K562 (cell line): ENCODE data around the gene GRB10. TPM values are rescaled to one million over a fixed set of nuclear protein-coding genes. Genes with fewer than 3 reads are reported as not detected.

Source experiments
- ARID2 ChIP-seq: fragments of 450-650 bp; IDR thresholded peaks from 2 replicates; pipeline ENCODE4 v1.6.1; 2017; ENCODE audit warnings: antibody characterized with exemption, mild to moderate bottlenecking
- CAMTA2 ChIP-seq: fragments of 250-450 bp; sonication (Bioruptor Pico); conservative IDR thresholded peaks from 2 replicates; pipeline ENCODE4 v1.5.1; 2022
- CBFA2T2 ChIP-seq: fragments of 450-650 bp; conservative IDR thresholded peaks from 2 replicates; pipeline ENCODE4 v1.6.1; 2017; ENCODE audit warnings: mild to moderate bottlenecking
- HEY1 ChIP-seq: fragments of 250-450 bp; sonication (Bioruptor Pico); IDR thresholded peaks from 2 replicates; pipeline ENCODE4 v1.5.0; 2020; ENCODE audit warnings: mild to moderate bottlenecking, moderate library complexity, borderline replicate concordance
- MCM7 ChIP-seq, 2 experiments: fragments of 450-650 bp; IDR thresholded peaks; 2 replicates each; pipeline ENCODE4 v1.6.1; 2016 to 2018
- NCOA1 ChIP-seq: fragments of 450-650 bp; IDR thresholded peaks from 2 replicates; pipeline ENCODE4 v1.6.1; 2016; ENCODE audit warnings: low read depth
- NUFIP1 ChIP-seq: fragments of 450-650 bp; IDR thresholded peaks from 2 replicates; pipeline ENCODE4 v1.6.1; 2018; ENCODE audit not compliant: partially characterized antibody
- RFX7 ChIP-seq: fragments of 250-450 bp; sonication (Bioruptor Pico); IDR thresholded peaks from 2 replicates; pipeline ENCODE4 v1.5.1; 2021; ENCODE audit warnings: mild to moderate bottlenecking
- SIRT6 ChIP-seq: IDR thresholded peaks from one replicate; pipeline ENCODE4 v1.6.1; 2012; ENCODE audit warnings: low read depth, mild to moderate bottlenecking, control low read depth, inconsistent platforms, low read length, moderate library complexity
- XRCC4 ChIP-seq: IDR thresholded peaks from one replicate; pipeline ENCODE4 v1.6.1; 2011; ENCODE audit not compliant: insufficient read depth, insufficient read length; ENCODE audit errors: extremely low read depth
- XRCC5 ChIP-seq: fragments of 200-400 bp; formaldehyde crosslinking; IDR thresholded peaks from 2 replicates; pipeline ENCODE4 v1.6.1; 2017; ENCODE audit warnings: low read depth, mild to moderate bottlenecking, low read length
- ZC3H11A ChIP-seq: IDR thresholded peaks from 2 replicates; pipeline ENCODE4 v1.6.1; 2012; ENCODE audit warnings: low read depth, low read length, improper control_type of control experiment
- ZNF311 ChIP-seq: fragments of 250-450 bp; sonication (Bioruptor Pico); IDR thresholded peaks from 2 replicates; pipeline ENCODE4 v1.4.0; 2020; ENCODE audit warnings: mild to moderate bottlenecking, moderate library complexity
- ZNF609 ChIP-seq: sonication (generic); formaldehyde crosslinking; IDR thresholded peaks from 2 replicates; pipeline ENCODE4 v1.8.1; 2023; ENCODE audit warnings: missing genetic modification reagents, mild to moderate bottlenecking, borderline replicate concordance
- ZNF77 ChIP-seq: fragments of 250-450 bp; sonication (Bioruptor Pico); IDR thresholded peaks from 2 replicates; pipeline ENCODE4 v1.5.0; 2020
- polyA plus RNA-seq, 8 experiments: library from polyadenylated mRNA; depleted of rRNA in 4 of 8; stranded (reverse) in 5 of 8; unstranded in 3 of 8; fragments of >200 nt; fragmentation: Nextera tagmentation in 2 of 8; fragmentation: Illumina TruSeq in 1 of 8; extraction: Ambion mirVana in 2 of 8; extraction: Trizol in 1 of 8; gene quantifications; 2 replicates each; pipeline versions ENCODE4 v1.2.1 to v1.2.3, GENCODE V29; 2011 to 2014; ENCODE audit warnings: inconsistent platforms in 1 of 8, missing spikeins in 1 of 8
- total RNA-seq, 7 experiments: library from RNA; depleted of rRNA in 6 of 7; stranded (reverse); fragments of >200 nt in 6 of 7; fragmentation: Illumina TruSeq in 2 of 7; extraction: Trizol in 2 of 7; gene quantifications; 2 replicates each; pipeline versions ENCODE4 v1.2.1 to v1.2.3, GENCODE V29; 2011 to 2021; ENCODE audit warnings: low replicate concordance in 1 of 7
- TF ChIP-seq, protein P1 (sequence below), 3 experiments: fragments of 200-800 bp in 1 of 3; sonication (Bioruptor generic) in 1 of 3; sonication (generic) in 1 of 3; formaldehyde crosslinking in 1 of 3; IDR thresholded peaks; 2 replicates each; pipeline versions ENCODE4 v1.6.1 to v1.8.0; 2016 to 2022; ENCODE audit warnings: mild to moderate bottlenecking in 2 of 3, missing compliant biosample characterization in 2 of 3, missing genetic modification characterization in 2 of 3, missing genetic modification reagents in 1 of 3
- TF ChIP-seq, protein P2 (sequence below): fragments of 250-450 bp; sonication (Bioruptor Pico); IDR thresholded peaks from 2 replicates; pipeline ENCODE4 v1.5.0; 2020; ENCODE audit warnings: mild to moderate bottlenecking

GRB10 gene
- total and polyA plus RNA-seq, 9 of the 15 experiments (the other 6 are each of a cell fraction or from before 2014, with no cell fraction given) = 8.9 to 88.5 (median 40.7) TPM

GRCh38 chr7:50696810-50697582 is 85.7 kb downstream of the GRB10 start (continued):
- TF ChIP-seq ZNF609 (CRISPR knock-in tag) = no peak
- TF ChIP-seq RFX7 = no peak
- no peak for TF ChIP-seq XRCC4
- no peak for TF ChIP-seq XRCC5
- TF ChIP-seq ARID2 = no peak
- no peak for TF ChIP-seq ZNF311 (CRISPR knock-in tag)
- TF ChIP-seq ZNF77 (CRISPR knock-in tag) = no peak
- no peak for TF ChIP-seq NUFIP1
- TF ChIP-seq SIRT6 = no peak
- TF ChIP-seq ZC3H11A = no peak
- TF ChIP-seq CBFA2T2 = peak; percentile 43
- TF ChIP-seq, protein P1, sequence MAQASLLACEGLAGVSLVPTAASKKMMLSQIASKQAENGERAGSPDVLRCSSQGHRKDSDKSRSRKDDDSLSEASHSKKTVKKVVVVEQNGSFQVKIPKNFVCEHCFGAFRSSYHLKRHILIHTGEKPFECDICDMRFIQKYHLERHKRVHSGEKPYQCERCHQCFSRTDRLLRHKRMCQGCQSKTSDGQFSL (CRISPR knock-in tag; IDR thresholded peaks at IDR 0.05) = no peak
- TF ChIP-seq, protein P1 (tag; IDR thresholded peaks at IDR 0.05) = no peak
- TF ChIP-seq MCM7 (IDR thresholded peaks at IDR 0.05) = no peak
- no peak for TF ChIP-seq CAMTA2 (CRISPR knock-in tag)
- no peak for TF ChIP-seq HEY1 (CRISPR knock-in tag)
- TF ChIP-seq, protein P2, sequence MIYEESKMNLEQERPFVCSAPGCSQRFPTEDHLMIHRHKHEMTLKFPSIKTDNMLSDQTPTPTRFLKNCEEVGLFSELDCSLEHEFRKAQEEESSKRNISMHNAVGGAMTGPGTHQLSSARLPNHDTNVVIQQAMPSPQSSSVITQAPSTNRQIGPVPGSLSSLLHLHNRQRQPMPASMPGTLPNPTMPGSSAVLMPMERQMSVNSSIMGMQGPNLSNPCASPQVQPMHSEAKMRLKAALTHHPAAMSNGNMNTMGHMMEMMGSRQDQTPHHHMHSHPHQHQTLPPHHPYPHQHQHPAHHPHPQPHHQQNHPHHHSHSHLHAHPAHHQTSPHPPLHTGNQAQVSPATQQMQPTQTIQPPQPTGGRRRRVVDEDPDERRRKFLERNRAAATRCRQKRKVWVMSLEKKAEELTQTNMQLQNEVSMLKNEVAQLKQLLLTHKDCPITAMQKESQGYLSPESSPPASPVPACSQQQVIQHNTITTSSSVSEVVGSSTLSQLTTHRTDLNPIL (CRISPR knock-in tag) = no peak
- no peak for TF ChIP-seq NCOA1
